H1 (cell line): ENCODE results near the gene MRPL52. TPM values are rescaled to one million over a fixed set of nuclear protein-coding genes. Genes with fewer than 3 reads are reported as not detected.

Source experiments
- CTCF ChIA-PET: fragments of 300-600 bp; sonication (Branson Sonifier 250); formaldehyde crosslinking; loops from one replicate; lab custom pipeline; 2021; ENCODE audit not compliant: partially characterized antibody; lab: Charles Lee
- POLR2A ChIA-PET: fragments of 300-600 bp; sonication (Branson Sonifier 250); formaldehyde crosslinking; loops from one replicate; lab custom pipeline; 2021; ENCODE audit warnings: inconsistent platforms; ENCODE audit not compliant: partially characterized antibody; lab: Charles Lee
- DNase-seq, 2 experiments: peaks; one replicate each; pipeline versions ENCODE4 v3.0.0 to v3.0.0-alpha.2; 2010 to 2022; ENCODE audit warnings: low spot score in 2 of 2, low read depth in 1 of 2, mixed read lengths in 1 of 2
- FAIRE-seq: peaks from 2 replicates; lab custom pipeline; 2011; peaks lifted over from hg19 to GRCh38; lab: Jason Lieb, UNC
- H2AFZ ChIP-seq: 2 replicates; pipeline ENCODE4 v1.8.1; 2012; ENCODE audit warnings: low read length, inconsistent platforms
- H2AK5ac ChIP-seq: 2 replicates; pipeline ENCODE4 v1.6.1; 2013; ENCODE audit warnings: low read depth, low read length
- H2BK120ac ChIP-seq: replicated peaks from 2 replicates; pipeline ENCODE3; 2013; ENCODE audit warnings: low read depth, low read length, inconsistent platforms
- H2BK12ac ChIP-seq: 2 replicates; pipeline ENCODE4 v1.6.1; 2013; ENCODE audit warnings: low read depth, low read length
- H2BK15ac ChIP-seq: 2 replicates; pipeline ENCODE4 v1.6.1; 2013; ENCODE audit warnings: low read length
- H2BK20ac ChIP-seq: 2 replicates; pipeline ENCODE4 v1.6.1; 2013; ENCODE audit warnings: low read length
- H2BK5ac ChIP-seq: 2 replicates; pipeline ENCODE4 v1.6.1; 2013; ENCODE audit warnings: low read depth, low read length
- H3K14ac ChIP-seq: 2 replicates; pipeline ENCODE4 v1.6.1; 2013; ENCODE audit warnings: inconsistent platforms; ENCODE audit not compliant: insufficient read length
- H3K18ac ChIP-seq: 2 replicates; pipeline ENCODE4 v1.6.1; 2013; ENCODE audit warnings: low read length; ENCODE audit errors: extremely low read depth
- H3K23ac ChIP-seq: 2 replicates; pipeline ENCODE4 v1.6.1; 2013; ENCODE audit warnings: inconsistent platforms; ENCODE audit not compliant: insufficient read length
- H3K23me2 ChIP-seq: 2 replicates; pipeline ENCODE4 v1.6.1; 2013; ENCODE audit warnings: low read depth, low read length
- H3K27ac ChIP-seq: 2 replicates; pipeline ENCODE4 v1.6.1; 2011; ENCODE audit warnings: low read depth, low read length, inconsistent platforms
- H3K27me3 ChIP-seq, 4 experiments: replicated peaks in 1 of 4; 1 replicate in 1 of 4; 2 replicates in 3 of 4; pipeline versions ENCODE4 v1.6.1 to v1.8.1; 2011 to 2013; ENCODE audit warnings: low read length in 3 of 4, mild to moderate bottlenecking in 3 of 4, inconsistent platforms in 2 of 4, mixed read lengths in 2 of 4, moderate library complexity in 1 of 4; ENCODE audit not compliant: control insufficient read depth in 3 of 4, insufficient read depth in 3 of 4; ENCODE audit errors: extremely low read depth in 1 of 4
- H3K36me3 ChIP-seq, 4 experiments: 2 replicates each; pipeline versions ENCODE4 v1.6.1 to v1.8.1; 2011 to 2013; ENCODE audit warnings: mild to moderate bottlenecking in 4 of 4, low read length in 3 of 4, moderate library complexity in 2 of 4, control low read depth in 1 of 4, inconsistent platforms in 1 of 4; ENCODE audit not compliant: insufficient read depth in 4 of 4, control insufficient read depth in 2 of 4
- H3K4ac ChIP-seq: replicated peaks from 2 replicates; pipeline ENCODE3; 2013; ENCODE audit warnings: low read length, low read depth, mixed read lengths, inconsistent platforms; ENCODE audit not compliant: insufficient read length
- H3K4me1 ChIP-seq, 4 experiments: replicated peaks in 1 of 4; 1 replicate in 1 of 4; 2 replicates in 3 of 4; pipeline versions ENCODE4 v1.6.1 to v1.8.1; 2011 to 2013; ENCODE audit warnings: low read length in 3 of 4, inconsistent platforms in 2 of 4, mixed read lengths in 1 of 4; ENCODE audit not compliant: insufficient read depth in 4 of 4, control insufficient read depth in 3 of 4
- H3K4me2 ChIP-seq, 2 experiments: 2 replicates each; pipeline versions ENCODE4 v1.6.1 to v1.8.1; 2011 to 2013; ENCODE audit warnings: low read depth in 2 of 2, low read length in 2 of 2, control low read depth in 1 of 2, inconsistent platforms in 1 of 2, mild to moderate bottlenecking in 1 of 2; ENCODE audit not compliant: insufficient read depth in 1 of 2
- H3K4me3 ChIP-seq, 4 experiments: fragments of 200-600, 300-600 bp in 1 of 4; sonication (generic), shearing (Covaris generic), sonication (Bioruptor Twin) in 1 of 4; 2 replicates each; pipeline versions ENCODE4 v1.5.1 to v1.8.1; 2011 to 2016; ENCODE audit warnings: low read length in 4 of 4, low read depth in 3 of 4, control low read depth in 2 of 4, inconsistent platforms in 2 of 4, mild to moderate bottlenecking in 2 of 4, mixed read lengths in 1 of 4, moderate library complexity in 1 of 4; ENCODE audit not compliant: insufficient read depth in 2 of 4; ENCODE audit errors: extremely low read depth in 1 of 4
- H3K56ac ChIP-seq: replicated peaks from 2 replicates; pipeline ENCODE3; 2013; ENCODE audit warnings: low read depth, mild to moderate bottlenecking, mixed read lengths, low read length, inconsistent platforms; ENCODE audit not compliant: insufficient read length
- H3K79me1 ChIP-seq: 2 replicates; pipeline ENCODE4 v1.6.1; 2013; ENCODE audit warnings: low read depth, low read length, control low read depth
- H3K79me2 ChIP-seq, 2 experiments: 2 replicates each; pipeline versions ENCODE4 v1.6.1 to v1.8.1; 2012 to 2013; ENCODE audit warnings: low read length in 2 of 2, mild to moderate bottlenecking in 2 of 2, inconsistent platforms in 1 of 2; ENCODE audit not compliant: insufficient read depth in 2 of 2, control insufficient read depth in 1 of 2
- H3K9ac ChIP-seq, 4 experiments: replicated peaks in 1 of 4; 1 replicate in 1 of 4; 2 replicates in 3 of 4; pipeline versions ENCODE4 v1.6.1 to v1.8.1; 2011 to 2013; ENCODE audit warnings: low read depth in 3 of 4, low read length in 3 of 4, control low read depth in 2 of 4, mild to moderate bottlenecking in 2 of 4, moderate library complexity in 2 of 4, inconsistent platforms in 1 of 4; ENCODE audit errors: extremely low read depth in 1 of 4
- H3K9me3 ChIP-seq, 2 experiments: 2 replicates each; pipeline versions ENCODE4 v1.6.1 to v1.8.1; 2012 to 2013; ENCODE audit warnings: mild to moderate bottlenecking in 2 of 2, moderate library complexity in 2 of 2, control low read depth in 1 of 2, inconsistent platforms in 1 of 2, low read depth in 1 of 2, low read length in 1 of 2, mixed read lengths in 1 of 2; ENCODE audit not compliant: insufficient read depth in 2 of 2
- H4K20me1 ChIP-seq, 2 experiments: replicated peaks in 1 of 2; 2 replicates each; pipeline versions ENCODE3 to v1.8.1; 2011 to 2013; ENCODE audit warnings: inconsistent platforms in 2 of 2, low read length in 2 of 2, mild to moderate bottlenecking in 1 of 2; ENCODE audit not compliant: insufficient read depth in 2 of 2, control insufficient read depth in 1 of 2
- H4K5ac ChIP-seq: 2 replicates; pipeline ENCODE4 v1.6.1; 2013; ENCODE audit warnings: low read length, low read depth, mixed read lengths, inconsistent platforms; ENCODE audit not compliant: insufficient read length
- H4K8ac ChIP-seq: 2 replicates; pipeline ENCODE4 v1.8.0; 2013; ENCODE audit warnings: mild to moderate bottlenecking, moderate library complexity, low read length, inconsistent platforms; ENCODE audit not compliant: insufficient read depth; ENCODE audit errors: extremely low read depth
- H4K91ac ChIP-seq: replicated peaks from 2 replicates; pipeline ENCODE3; 2013; ENCODE audit warnings: low read length, mixed read lengths, inconsistent platforms; ENCODE audit not compliant: insufficient read length
- BACH1 ChIP-seq: IDR thresholded peaks from 2 replicates; pipeline ENCODE4 v1.6.1; 2012; ENCODE audit warnings: low read length, improper control_type of control experiment
- CBX5 ChIP-seq: fragments of 300-800, 300-1000 bp; sonication (generic); IDR thresholded peaks from 2 replicates; pipeline ENCODE4 v1.7.1; 2016; ENCODE audit warnings: antibody characterized with exemption, low read length, low read depth
- CHD1 ChIP-seq: IDR thresholded peaks from 2 replicates; pipeline ENCODE4 v1.6.1; 2012; ENCODE audit warnings: low read depth, low read length, improper control_type of control experiment
- FOSL1 ChIP-seq: IDR thresholded peaks from 2 replicates; pipeline ENCODE4 v1.6.1; 2011; ENCODE audit warnings: mild to moderate bottlenecking, low read depth, low read length, moderate library complexity; ENCODE audit not compliant: insufficient read depth
- GTF2F1 ChIP-seq: IDR thresholded peaks from 2 replicates; pipeline ENCODE4 v1.6.1; 2012; ENCODE audit warnings: low read depth, low read length, improper control_type of control experiment, borderline replicate concordance
- KDM4A ChIP-seq: IDR thresholded peaks from one replicate; pipeline ENCODE4 v1.7.1; 2012; ENCODE audit warnings: low read depth, mild to moderate bottlenecking, moderate library complexity, low read length, inconsistent platforms; ENCODE audit not compliant: severe bottlenecking
- RAD21 ChIP-seq, 2 experiments: IDR thresholded peaks in 1 of 2; conservative IDR thresholded peaks in 1 of 2; 2 replicates each; pipeline ENCODE4 v1.6.1; 2011; ENCODE audit warnings: low read depth in 2 of 2, low read length in 2 of 2, improper control_type of control experiment in 1 of 2, inconsistent platforms in 1 of 2, mild to moderate bottlenecking in 1 of 2, moderate library complexity in 1 of 2
- SAP30 ChIP-seq: fragments of 300-600 bp; sonication (generic); IDR thresholded peaks from 2 replicates; pipeline ENCODE4 v1.7.1; 2012; ENCODE audit warnings: low read length, moderate library complexity, mild to moderate bottlenecking, inconsistent platforms; ENCODE audit not compliant: insufficient read depth, insufficient replicate concordance
- TEAD4 ChIP-seq: IDR thresholded peaks from 2 replicates; pipeline ENCODE4 v1.6.1; 2012; ENCODE audit warnings: low read depth, low read length, inconsistent platforms, mixed read lengths
- ZNF274 ChIP-seq: IDR thresholded peaks from 2 replicates; pipeline ENCODE4 v1.7.0; 2012; ENCODE audit warnings: low read length, borderline replicate concordance; ENCODE audit errors: extremely low read depth
- WGBS, 2 experiments: shearing (Covaris generic) in 1 of 2; methylation state at CpG; one replicate each; pipeline versions ENCODE4 v1.1.6 to v1.1.7; 2013 to 2015; ENCODE audit warnings: low lambda C conversion rate in 2 of 2, mixed read lengths in 2 of 2, inconsistent platforms in 1 of 2, low coverage in 1 of 2, missing lambda C conversion rate in 1 of 2; ENCODE audit not compliant: insufficient replicate concordance in 2 of 2, insufficient coverage in 1 of 2, insufficient read length in 1 of 2; ENCODE audit errors: extremely low coverage in 1 of 2, missing lambda C conversion rate in 1 of 2; 5-methylcytosine and 5-hydroxymethylcytosine counted together
- polyA plus RNA-seq, 7 experiments: library from polyadenylated mRNA; depleted of rRNA in 3 of 7; stranded (reverse) in 5 of 7; unstranded in 2 of 7; fragments of >200 nt in 5 of 7; fragments of 200-250 nt in 2 of 7; gene quantifications; 1 replicate in 5 of 7; 2 replicates in 1 of 7; 4 replicates in 1 of 7; pipeline versions ENCODE4 v1.2.1 to v1.2.3, GENCODE V29; 2011 to 2013; ENCODE audit warnings: missing spikeins in 2 of 7, mixed read lengths in 2 of 7
- total RNA-seq: library from RNA; stranded (reverse); fragmentation: NEBNext Ultra II Directional; extraction: Animal tissue kit (Norgen Biotek cat#: 25700); gene quantifications from 2 replicates; pipeline ENCODE4 v1.2.1, GENCODE V29; 2021

Gene MRPL52
- total and polyA plus RNA-seq, 2 of the 8 experiments (the other 6 are each of a cell fraction or from before 2014, with no cell fraction given): 70.5 to 176 TPM

- Histone ChIP-seq H3K18ac (no peak overlapping the region), H3K4me3 (no peak overlapping the region), H3K4me2 (no peak overlapping the region), H3K27me3 (no peaks in the 10 kb centered on the region), H3K9me3 (no peaks in the 10 kb centered on the region), H2AK5ac (no peak overlapping the region), H3K56ac (no peak overlapping the region), H3K79me2 (no peaks in the 10 kb centered on the region), H3K79me1 (no peaks in the 10 kb centered on the region), H3K36me3 (no peaks in the 10 kb centered on the region), H4K20me1 (no peaks in the 10 kb centered on the region), H2BK120ac (no peak overlapping the region), H3K9ac (no peak overlapping the region), H2BK20ac (no peak overlapping the region), H4K91ac (no peak overlapping the region), H4K8ac (no peak overlapping the region), H3K27ac (no peak overlapping the region), H2AFZ (no peak overlapping the region), H3K23ac (no peak overlapping the region), H3K23me2 (no peaks in the 10 kb centered on the region), H2BK15ac (no peak overlapping the region), H2BK12ac (0 out of 2 replicates have a peak overlapping the region, but pooled peaks have one; percentile 55), H3K4ac (no peak overlapping the region), H3K4me1 (peaks cover 5 to 9% (median 7%) of the 10 kb centered on the region in 4 experiments; a peak in 6 of 7 replicates), H4K5ac (no peak overlapping the region), H3K14ac (no peak overlapping the region), H2BK5ac (no peak overlapping the region)
- POLR2A ChIA-PET: interaction anchor here (0.7 to 1.9 kb wide), 2 partner anchors 13 kb away, joined by 3 to 7 read pairs; no protein-coding TSS in a partner anchor
- DNase-seq: no peak
- no peak for FAIRE-seq
- CTCF ChIA-PET: interaction anchor here (1.0 to 53.1 kb wide), 10 partner anchors 10 to 252 kb away, joined by 3 to 1562 read pairs (median 4); partner anchors contain the start of genes LRP10, MMP14 and REM2
- 84% methylated on average over 5 of the region's 5 CpGs; no CpG with 5 or more reads in 1 of the 2 experiments for WGBS, 2 experiments
- TF ChIP-seq CBX5: no peak
- no peak for TF ChIP-seq KDM4A
- TF ChIP-seq RAD21 (IDR thresholded peaks at IDR 0.05 in 1 of 2, conservative IDR thresholded peaks at IDR 0.05 in 1 of 2; ENCODE audit: low read depth in 2 of 2, low read length in 2 of 2): no peak
- no peak for TF ChIP-seq SAP30
- no peak for TF ChIP-seq FOSL1
- TF ChIP-seq BACH1: no peak
- no peak for TF ChIP-seq CHD1
- TF ChIP-seq TEAD4: no peak
- no peak for TF ChIP-seq GTF2F1
- TF ChIP-seq ZNF274: no peak
These were observed 21.1 kb upstream of the MRPL52 start for GRCh38 chr14:22808388-22809209.
